CD1c-positive myeloid dendritic cell (primary cell): Measurements from ENCODE around the gene PUSL1.
A peak's percentile ranks its signal among the peaks of the same experiment; 100 is the strongest.

Experiments
- DNase-seq: peaks from one replicate; pipeline ENCODE4 v3.0.0-alpha.2; 2016; ENCODE audit errors: extremely low spot score

PUSL1 gene, protein sequence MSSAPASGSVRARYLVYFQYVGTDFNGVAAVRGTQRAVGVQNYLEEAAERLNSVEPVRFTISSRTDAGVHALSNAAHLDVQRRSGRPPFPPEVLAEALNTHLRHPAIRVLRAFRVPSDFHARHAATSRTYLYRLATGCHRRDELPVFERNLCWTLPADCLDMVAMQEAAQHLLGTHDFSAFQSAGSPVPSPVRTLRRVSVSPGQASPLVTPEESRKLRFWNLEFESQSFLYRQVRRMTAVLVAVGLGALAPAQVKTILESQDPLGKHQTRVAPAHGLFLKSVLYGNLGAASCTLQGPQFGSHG

DNA sequence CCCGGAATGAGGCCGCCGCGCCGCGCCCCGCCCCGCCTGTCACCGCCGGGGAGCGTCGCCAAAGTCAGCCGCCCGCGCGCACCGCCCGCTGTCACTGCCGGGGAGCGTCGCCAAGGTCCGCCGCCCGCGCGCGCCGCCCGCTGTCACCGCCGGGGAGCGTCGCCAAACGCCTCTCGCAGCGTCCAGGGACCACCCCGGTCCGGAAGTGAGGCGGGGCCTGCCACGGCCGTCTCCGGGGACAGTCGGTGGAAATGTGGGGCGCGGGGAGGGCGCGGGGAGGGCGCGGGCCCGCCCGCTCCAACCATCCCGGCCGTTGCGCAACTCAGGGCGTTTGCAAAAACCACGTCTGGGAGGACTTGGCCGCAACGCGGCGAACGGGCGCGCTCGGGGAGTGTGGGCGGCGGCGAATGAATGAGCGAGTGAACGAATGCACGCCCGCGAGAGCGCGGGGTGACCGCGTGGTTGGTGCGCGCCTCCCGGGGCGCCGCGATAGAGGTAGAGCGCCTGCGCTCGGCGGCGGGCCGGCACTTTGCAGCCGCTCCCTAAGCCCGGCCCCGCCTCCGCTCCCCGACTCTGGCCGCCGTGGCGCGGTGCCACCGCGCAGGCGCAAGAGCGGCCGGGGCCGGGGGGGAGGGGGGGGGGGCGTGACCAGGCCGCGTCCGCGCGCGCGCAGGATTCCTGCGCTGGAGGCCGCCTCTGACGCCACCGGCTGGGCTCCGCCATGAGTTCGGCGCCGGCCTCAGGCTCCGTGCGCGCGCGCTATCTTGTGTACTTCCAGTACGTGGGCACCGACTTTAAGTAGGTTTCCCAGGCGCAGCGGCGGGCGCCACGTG is at the start of gene PUSL1, which contains the start of gene ACAP3:
Gene PUSL1 (plus strand): TSS at position 675 of the 833 bp plus-strand sequence. CDS start 47 bp downstream, at position 722.
Gene ACAP3 (minus strand): TSS at position 8 of the 833 bp plus-strand sequence. CDS start 115 bp downstream, outside the sequence.
- peak; percentile 95 for DNase-seq

DNA sequence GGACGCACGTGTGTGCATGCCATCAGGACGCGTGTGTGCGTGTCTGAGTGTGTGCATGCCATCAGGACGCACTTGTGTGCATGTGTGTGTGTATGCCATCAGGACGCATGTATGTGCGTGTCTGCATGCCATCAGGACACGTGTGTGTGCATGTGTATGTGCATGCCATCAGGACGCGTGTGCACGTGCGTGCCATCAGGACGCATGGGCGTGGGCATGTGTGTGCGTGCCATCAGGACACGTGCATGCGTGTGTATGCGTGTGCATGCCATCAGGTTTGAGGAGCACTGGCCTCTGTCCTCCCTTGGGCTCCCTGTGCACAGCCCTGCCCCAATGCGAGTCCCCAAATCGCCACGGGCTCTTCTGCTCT is 49.3 kb upstream of the PUSL1 start:
- no peak for DNase-seq

DNA sequence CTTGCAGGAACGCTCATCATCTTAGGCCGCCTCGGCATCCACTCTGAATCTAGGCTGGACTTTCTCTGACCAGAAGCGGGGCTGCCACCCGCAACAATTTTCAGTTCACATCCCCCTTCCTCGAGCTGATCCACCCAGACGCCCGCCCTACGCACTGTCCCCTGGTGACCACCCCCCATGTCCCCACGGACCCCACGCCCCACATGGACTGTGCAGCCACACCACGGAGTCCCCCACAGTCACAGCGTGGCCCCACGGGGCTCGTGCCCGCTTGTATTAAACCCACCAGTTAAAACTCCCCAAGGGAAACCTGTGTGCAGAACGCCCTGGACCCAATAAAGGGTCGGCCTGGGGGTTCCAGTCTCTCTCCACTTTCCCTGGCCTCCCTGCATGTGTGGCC is 48.9 kb upstream of the PUSL1 start:
- DNase-seq = no peak

DNA sequence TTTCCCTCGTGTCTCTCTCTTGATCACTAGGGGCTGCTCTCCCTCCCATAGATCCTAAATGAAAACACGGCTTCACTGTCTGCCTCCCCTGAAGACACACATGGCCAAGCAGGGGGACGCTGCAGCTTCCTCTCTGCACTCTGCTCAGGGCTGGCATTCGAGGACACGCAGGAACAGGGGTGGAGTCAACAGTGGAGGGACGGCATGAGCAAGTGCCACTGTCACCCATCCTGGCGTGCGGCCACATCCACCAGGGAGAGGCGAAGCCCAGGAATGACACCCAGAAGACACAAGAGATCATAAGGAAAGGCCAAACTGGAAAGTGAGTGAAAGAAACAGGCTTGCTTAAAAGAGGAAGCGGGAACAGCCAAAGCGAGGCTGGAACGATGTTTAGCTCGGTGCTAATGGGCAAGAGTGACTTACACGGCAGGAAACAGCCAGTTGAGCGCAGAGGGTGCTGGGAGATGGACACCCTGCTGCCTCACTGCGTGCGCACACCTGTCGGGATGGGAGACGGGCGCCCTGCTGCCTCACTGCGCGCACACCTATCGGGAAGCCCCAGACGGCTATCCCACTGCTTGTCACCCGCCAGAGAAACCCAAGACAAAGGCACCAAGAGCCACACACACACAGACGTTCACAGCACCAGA is 48.3 kb upstream of the PUSL1 start:
- peak; percentile 19 for DNase-seq

DNA sequence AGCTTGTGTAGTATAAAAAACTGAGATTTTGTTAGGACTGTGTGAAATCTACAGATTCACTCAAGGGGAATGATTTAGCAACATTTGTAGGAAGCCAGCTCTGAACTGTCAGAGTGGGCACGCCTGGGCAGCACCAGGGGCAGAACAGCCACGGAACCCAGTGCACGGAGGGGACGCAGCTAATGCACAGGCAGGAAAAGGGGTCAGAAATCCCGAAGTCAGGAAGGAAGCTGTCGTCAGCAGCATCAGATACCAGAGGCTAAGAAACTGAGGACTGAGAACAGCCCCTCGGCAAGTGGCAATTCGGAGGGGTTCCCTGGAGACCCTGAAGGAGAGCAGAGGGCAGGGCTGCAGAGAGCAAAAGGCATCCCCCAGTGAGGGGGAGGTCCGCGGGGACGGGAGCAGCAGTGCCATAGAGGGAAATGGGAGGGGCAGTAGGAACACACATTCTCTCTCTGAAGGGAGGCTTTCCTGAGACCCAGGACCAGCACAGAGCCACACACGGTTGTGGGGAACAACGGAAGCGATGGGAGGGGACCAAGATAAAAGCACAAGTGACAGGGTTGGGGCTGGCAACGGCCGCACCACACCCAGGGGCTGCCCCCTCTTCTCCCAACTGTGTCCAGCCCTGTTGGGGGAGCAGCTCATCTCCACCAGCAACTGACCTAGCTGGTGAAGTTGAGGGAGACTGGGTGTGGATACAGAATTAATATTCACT is 47.4 kb upstream of the PUSL1 start:
- DNase-seq = no peak

DNA sequence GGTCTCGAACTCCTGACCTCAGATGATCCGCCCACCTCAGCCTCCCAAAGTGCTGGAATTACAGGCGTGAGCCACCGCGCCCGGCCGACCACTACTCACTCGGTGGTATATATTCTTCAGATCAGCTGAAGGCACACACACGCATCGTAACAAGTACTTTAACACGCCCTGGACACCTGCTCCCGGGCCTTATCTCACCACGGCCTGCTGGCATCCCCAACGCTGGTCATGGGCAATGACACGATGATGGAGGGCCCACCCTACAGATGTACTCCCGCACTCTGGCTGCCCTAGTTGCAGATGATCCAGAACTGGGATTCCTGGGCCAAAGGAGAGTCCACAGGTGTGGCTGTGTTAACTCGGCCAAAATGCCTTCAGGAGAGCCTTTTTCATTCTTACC is 46.3 kb upstream of the PUSL1 start:
- DNase-seq = no peak

DNA sequence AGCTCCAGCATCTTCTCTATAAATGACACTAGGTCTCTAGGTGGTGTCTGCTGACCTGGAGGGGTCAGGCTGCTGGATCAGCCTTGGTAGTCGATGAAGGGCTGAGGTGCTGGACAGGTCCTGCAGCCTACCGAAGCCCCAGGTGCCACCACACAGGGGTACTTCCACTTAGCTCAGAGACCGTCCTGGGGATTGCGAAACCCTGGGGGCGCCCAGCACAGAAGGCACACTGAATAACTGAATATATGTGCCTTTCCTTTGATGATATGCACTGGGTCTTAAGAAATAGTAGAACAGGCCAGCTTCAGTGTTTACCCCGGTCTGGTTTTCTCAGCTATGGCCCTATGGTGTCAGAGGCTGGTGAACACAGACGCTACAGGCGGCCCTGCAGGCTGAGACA is 45.6 kb upstream of the PUSL1 start:
- DNase-seq = no peak

DNA sequence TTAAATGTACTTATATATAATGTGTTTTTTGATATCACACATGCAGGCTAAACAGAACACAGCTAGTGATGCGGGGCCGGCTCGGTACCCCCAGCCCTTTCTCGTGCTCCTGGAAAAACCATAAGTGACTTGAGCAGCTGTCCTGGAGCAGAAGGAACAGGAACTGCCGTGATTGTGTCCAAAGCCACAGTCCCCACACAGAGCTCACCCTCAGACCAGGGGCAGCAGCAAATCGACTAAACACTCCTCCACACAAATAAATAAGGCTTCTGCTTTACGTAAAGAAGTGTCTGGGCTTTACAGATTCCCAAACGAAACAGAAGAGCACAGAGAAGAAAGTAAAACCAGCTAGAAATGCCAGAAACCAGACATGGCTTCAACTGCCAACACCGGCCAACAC is 44.4 kb upstream of the PUSL1 start:
- DNase-seq = no peak

DNA sequence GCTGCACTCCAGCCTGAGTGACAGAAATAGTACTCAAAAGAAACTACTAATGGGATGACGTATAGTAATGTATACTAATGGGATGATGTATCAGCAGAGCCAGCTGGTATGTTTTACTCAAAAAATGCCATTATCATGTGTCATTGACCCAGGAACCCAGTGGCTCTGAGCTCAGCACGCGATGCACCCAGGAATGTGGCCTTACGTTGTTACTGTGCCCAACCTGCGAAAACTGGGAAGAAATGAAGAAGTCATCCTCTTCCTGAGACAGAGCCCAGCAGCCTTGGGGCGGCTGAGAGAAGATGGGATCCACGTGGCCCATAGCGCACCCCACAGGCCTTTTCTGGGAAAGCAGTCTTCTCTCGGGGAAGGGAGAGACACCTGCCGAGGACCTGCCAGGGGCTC is 43.5 kb upstream of the PUSL1 start:
- DNase-seq = no peak

DNA sequence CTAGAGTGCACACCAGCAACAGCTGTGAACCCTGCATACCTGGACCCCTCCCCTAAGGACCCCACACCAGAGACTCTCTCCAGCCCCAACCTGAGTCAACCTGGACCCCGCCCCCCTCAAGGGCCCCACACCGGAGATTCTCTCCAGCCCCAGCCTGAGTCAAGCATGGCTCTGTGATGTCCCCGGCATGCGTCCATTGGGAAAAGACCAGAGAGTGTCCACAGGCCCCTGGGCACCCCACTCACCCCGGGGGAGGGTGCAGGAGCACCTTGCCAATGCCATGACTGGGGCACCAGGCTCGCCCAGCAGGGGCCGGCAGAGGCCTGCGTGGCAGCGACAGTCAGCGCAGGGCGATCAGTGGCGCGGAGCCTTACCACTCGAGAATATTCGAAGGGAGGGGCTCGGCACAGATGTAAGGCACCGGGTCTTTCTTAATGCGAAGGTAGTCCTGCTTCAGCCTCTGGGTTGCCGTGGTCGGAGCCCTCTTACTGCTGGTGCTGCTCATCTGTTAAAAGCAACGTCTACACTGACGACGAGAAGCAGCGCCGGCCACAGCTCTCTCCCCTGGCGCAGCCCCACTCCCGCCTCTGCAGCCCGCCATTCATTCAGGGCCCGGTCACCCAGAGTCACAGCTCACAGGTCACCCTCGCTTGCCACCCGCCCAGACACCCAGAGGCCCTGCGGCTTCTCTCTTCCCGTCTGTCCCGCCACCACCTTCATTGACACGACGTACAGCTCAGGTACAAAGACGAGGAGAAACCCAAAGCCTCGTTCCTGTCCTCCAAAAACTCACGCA is 40.7 kb upstream of the PUSL1 start:
- no peak for DNase-seq

DNA sequence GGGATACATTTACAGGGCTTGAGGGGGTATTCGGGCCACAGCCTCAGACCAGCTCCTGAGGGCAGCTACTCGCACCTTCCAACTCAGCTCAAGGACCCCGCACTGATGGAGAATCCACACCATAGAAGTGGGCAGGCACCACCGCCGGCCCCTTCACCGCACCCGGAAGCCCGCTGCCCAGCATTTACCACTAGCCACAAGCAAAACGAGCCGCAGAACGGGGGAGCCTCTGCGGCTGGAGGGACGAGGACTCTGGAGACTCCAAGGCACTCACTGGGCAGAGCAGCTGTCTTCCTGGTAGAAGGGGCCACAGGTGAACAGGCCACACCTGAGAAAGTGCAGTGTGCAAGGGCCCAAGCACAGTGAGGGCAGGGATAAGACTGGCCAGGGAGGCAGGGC is 40.1 kb upstream of the PUSL1 start:
- no peak for DNase-seq

DNA sequence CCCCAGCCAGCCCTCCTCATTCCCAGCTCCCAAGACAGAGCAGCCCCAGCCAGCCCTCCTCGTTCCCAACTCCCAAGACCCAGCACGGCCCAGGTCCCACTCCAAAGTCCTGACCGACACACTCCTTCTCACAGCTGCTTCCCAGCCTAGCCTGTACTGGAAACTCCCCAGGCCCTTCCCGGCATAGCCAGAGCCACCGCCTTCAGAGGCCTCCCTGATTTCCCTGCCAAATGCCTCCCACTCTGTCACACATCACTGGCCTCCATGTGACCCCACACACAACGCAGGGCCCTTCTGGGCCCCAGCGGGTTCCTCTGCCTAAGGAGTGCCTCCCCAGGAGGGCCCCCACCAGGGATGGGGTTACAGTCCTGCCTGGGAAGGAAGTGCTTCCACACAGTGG is 37.6 kb upstream of the PUSL1 start:
- no peak for DNase-seq

DNA sequence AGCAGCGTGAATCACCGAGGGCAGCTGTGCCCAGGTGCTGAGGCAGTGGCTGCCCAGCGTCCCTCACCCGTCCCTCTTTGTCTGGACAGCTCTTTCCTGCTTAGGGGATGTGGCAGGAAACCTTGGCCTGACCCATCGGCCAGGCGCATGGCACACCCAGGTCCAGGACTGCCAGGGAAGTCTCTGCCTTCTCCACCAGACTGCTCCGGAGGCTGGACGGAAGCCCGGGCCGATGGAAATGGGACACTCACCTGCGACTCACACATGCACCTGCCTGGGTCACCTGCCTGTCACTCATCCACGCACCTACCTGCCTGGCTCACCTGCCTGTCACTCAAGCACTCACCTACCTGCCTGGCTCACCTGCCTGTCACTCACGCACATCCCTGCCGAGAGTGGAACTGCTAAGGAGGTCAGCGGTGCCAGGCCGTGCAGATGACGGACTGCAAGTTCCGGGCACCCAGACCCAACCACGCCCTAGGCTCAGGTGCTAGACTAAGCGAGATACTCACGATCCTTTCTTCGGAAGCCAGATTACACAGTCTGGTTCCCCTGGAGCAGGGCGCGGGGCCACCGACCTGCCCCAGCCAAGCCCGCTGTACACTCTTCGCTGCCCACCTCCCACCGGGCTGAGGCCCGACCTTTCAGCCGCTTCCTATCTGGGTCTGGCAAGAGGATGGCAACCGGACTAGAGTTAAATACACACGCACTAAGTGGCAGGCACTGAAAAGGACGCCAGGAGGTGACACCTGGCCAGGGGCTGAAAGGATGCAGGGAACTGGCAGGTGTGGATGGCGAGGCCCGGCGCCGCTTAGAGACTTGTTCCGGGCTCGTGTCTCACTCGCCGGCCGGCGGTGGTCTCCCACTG is 35.8 kb upstream of the PUSL1 start:
- DNase-seq = no peak

DNA sequence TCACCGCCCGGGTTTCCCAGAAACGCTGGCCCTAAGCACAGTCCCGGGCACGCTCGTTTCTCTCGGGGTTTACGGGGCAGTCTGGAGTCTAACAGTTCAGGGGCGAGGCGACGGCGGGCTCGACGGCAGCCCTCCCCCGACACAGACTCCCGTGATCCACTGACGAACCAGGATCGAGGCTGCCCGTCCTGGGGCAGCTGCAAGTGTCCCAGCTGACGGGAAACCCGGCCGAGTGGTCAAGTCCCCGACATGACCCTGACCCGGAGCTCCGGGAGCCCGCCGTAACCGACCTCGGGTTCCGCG is 35.2 kb upstream of the PUSL1 start:
- DNase-seq = peak; percentile 12

DNA sequence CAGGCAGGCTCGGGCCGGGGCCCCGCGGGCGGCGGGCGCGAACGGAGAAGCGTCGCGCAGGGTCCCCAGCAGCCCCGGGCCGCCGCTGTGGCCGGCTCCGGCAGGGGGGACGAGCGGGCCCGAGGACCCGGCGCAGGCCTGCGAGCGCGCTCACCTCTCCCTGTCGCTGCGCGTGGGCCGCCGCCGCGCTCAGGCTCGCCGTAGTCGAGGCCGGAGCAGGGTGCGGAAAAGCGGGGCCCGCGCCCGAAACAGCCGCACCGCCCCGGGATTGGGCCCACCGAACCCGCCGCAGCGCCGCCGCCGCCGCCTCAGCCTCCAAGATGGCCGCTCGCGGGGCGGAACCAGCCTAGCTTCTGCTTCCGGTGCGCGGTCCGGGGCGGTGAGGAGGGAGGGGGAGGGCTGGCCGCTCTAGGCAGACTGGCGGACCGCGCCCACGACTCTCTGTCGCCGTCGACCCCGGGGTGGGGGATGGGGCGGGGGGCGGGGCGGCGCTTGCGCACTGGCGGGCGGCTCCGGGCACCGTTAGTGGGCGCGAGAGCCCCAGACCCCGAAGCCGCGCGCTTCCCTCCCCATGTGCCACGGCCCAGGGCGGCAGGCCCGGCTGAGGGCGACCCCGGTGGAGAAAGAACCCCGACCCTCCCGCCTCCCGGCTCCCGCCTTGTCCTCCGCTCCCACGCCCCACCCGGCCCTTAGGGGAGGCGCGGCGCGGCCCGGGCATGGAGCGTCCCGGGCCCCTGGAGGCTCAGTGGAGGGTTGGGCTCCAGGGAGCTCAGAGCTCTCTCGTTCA is 34.7 kb upstream of the PUSL1 start, which contains the start of gene UBE2J2:
Gene UBE2J2 (minus strand): TSS at position 343 of the 787 bp plus-strand sequence. CDS start 5,862 bp downstream, outside the sequence.
- peak; percentile 93 for DNase-seq

DNA sequence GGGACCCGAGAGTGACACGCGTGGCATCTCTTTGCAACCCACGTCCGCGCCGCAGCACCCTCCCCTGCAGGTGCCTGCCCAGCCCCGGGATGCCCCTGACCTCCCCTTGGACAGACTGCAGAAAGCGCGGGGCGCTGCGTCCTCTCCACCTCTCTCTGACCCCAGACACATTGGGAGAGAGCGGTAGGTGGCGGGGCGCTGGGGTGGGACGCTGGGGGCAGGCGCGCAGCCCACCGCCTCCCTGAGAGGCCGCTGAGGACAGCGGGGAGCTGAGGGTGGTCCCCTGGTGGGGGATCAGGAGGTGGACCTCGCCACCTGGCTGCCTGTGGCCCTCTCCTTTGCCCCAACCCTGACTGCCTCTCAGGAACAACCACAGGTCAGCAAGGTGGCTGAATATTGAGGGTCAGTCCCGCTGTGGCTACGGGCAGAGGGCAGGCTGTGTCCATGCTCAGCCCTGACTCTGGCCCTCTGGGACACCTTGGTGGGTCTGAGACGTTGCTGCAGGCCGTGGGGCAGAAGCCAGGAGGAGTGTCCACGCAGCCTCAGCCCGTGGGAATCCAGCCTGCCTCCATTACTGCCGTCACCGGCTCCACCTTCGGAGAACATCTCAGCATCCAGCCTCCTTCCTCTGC is 34.0 kb upstream of the PUSL1 start:
- DNase-seq = no peak

DNA sequence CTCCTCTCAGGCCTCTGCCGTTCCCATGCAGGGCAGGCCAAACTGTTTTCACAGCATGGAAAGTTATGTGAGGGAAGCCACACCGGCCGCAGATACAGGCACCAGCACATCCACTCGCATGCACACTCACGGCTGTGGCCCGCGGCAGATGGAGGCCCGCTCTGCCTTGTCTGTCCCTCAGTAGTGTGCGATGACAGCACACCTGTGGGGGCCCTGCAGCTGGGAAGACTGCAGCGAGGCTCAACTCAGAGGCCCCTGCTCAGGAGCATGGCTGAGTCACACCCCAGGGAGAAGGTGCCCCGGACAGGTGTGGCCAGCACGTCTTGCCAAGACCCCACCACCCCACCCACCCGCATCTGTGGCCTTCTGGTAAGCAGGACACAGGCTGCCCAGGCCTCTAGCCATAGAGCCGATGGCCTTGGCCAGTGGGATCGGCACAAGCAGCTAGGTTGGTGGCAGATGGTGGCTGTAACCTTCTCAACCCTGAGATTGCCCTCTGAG is 33.4 kb upstream of the PUSL1 start:
- no peak for DNase-seq

DNA sequence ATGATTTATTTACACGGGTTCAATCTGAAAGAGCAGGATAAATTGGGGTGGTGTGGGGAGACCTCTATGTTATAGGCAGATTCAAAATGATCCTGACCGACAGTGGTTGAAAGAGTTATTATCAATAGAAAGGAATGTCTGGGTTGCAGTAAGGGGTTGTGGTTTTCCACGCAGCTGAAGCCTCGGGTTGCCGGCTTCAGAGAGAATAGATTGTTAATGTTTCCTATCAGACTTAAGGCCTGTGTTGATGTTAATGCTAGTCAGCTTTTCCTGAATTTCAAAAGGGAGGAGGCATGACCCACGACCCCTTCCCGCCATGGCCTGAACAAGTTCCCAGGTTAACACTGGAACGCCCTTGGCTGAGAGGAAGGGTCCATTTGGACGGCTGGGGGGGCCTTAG is 32.6 kb upstream of the PUSL1 start:
- no peak for DNase-seq

DNA sequence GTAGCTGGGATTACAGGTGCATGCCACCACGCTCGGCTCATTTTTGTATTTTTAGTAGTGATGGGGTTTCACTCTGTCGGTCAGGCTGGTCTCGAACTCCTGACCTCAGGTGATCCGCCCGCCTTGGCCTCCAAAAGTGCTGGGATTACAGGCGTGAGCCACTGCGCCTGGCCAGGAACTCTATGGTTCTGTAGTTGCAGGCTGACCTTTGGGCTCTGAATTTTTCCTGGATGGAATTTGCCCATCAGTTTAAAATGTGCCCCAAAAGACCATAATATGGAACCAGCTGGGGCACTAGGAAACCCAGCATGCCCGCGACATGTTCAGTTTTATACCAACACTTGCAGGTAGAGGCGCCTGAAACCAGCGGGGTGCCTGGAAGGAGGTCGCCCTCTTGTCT is 29.8 kb upstream of the PUSL1 start:
- no peak for DNase-seq
